H9 (cell line): ENCODE data around the gene SLC9A9. TPM values are rescaled to one million over a fixed set of nuclear protein-coding genes. Genes with fewer than 3 reads are reported as not detected.

Experiments
- DNase-seq: peaks from one replicate; pipeline ENCODE4 v3.0.0-alpha.2; 2017
- H2AFZ ChIP-seq: one replicate; pipeline ENCODE4 v1.6.1; 2013; ENCODE audit warnings: mild to moderate bottlenecking, low read length, control low read depth, moderate library complexity
- H2AK5ac ChIP-seq: 2 replicates; pipeline ENCODE4 v1.6.1; 2013; ENCODE audit warnings: low read length, control low read depth, mixed read lengths; ENCODE audit not compliant: insufficient read length
- H2BK120ac ChIP-seq: one replicate; pipeline ENCODE4 v1.6.1; 2013; ENCODE audit warnings: low read depth, mild to moderate bottlenecking, low read length, control low read depth, inconsistent platforms; ENCODE audit not compliant: poor library complexity, severe bottlenecking
- H2BK12ac ChIP-seq: 2 replicates; pipeline ENCODE4 v1.6.1; 2013; ENCODE audit warnings: low read length, control low read depth, mixed read lengths, low read depth; ENCODE audit not compliant: insufficient read length
- H2BK15ac ChIP-seq: 2 replicates; pipeline ENCODE4 v1.6.1; 2013; ENCODE audit warnings: low read depth, low read length, control low read depth
- H2BK20ac ChIP-seq: one replicate; pipeline ENCODE4 v1.6.1; 2013; ENCODE audit warnings: low read depth, mild to moderate bottlenecking, low read length, control low read depth, inconsistent platforms; ENCODE audit not compliant: poor library complexity, severe bottlenecking
- H2BK5ac ChIP-seq: 2 replicates; pipeline ENCODE4 v1.6.1; 2013; ENCODE audit warnings: low read length, control low read depth, mixed read lengths; ENCODE audit not compliant: insufficient read length
- H3K14ac ChIP-seq: 2 replicates; pipeline ENCODE4 v1.6.1; 2013; ENCODE audit warnings: low read length, control low read depth; ENCODE audit not compliant: insufficient read depth
- H3K18ac ChIP-seq: 2 replicates; pipeline ENCODE4 v1.6.1; 2013; ENCODE audit warnings: low read depth, mild to moderate bottlenecking, mixed read lengths, low read length, control low read depth; ENCODE audit not compliant: insufficient read length
- H3K23ac ChIP-seq: 2 replicates; pipeline ENCODE4 v1.6.1; 2013; ENCODE audit warnings: low read length, control low read depth, mixed read lengths, low read depth; ENCODE audit not compliant: insufficient read length
- H3K23me2 ChIP-seq: 2 replicates; pipeline ENCODE4 v1.6.1; 2013; ENCODE audit warnings: low read depth, mild to moderate bottlenecking, mixed read lengths, low read length, control low read depth; ENCODE audit not compliant: insufficient read length, poor library complexity, severe bottlenecking
- H3K27ac ChIP-seq: 2 replicates; pipeline ENCODE4 v1.5.1; 2013; ENCODE audit warnings: low read length, control low read depth, mixed read lengths, low read depth; ENCODE audit not compliant: insufficient read length
- H3K27me3 ChIP-seq: 2 replicates; pipeline ENCODE4 v1.6.1; 2013; ENCODE audit warnings: low read length, control low read depth, inconsistent platforms; ENCODE audit not compliant: insufficient read depth
- H3K4ac ChIP-seq: 2 replicates; pipeline ENCODE4 v1.6.1; 2013; ENCODE audit warnings: low read depth, mild to moderate bottlenecking, control low read depth, inconsistent platforms, low read length, moderate library complexity
- H3K4me1 ChIP-seq: 2 replicates; pipeline ENCODE4 v1.6.1; 2013; ENCODE audit warnings: low read length, control low read depth, inconsistent platforms; ENCODE audit not compliant: insufficient read depth
- H3K4me2 ChIP-seq: 2 replicates; pipeline ENCODE4 v1.6.1; 2013; ENCODE audit warnings: low read length, control low read depth, mixed read lengths; ENCODE audit not compliant: insufficient read length, insufficient read depth
- H3K56ac ChIP-seq: 2 replicates; pipeline ENCODE4 v1.6.1; 2013; ENCODE audit warnings: low read depth, mild to moderate bottlenecking, mixed read lengths, low read length, control low read depth; ENCODE audit not compliant: insufficient read length
- H3K79me1 ChIP-seq: 2 replicates; pipeline ENCODE4 v1.6.1; 2013; ENCODE audit warnings: low read depth, mild to moderate bottlenecking, moderate library complexity, low read length, control low read depth, inconsistent platforms; ENCODE audit not compliant: insufficient read depth, poor library complexity, severe bottlenecking
- H3K79me2 ChIP-seq: 2 replicates; pipeline ENCODE4 v1.6.1; 2013; ENCODE audit warnings: low read length, control low read depth, inconsistent platforms; ENCODE audit not compliant: insufficient read depth
- H3K9ac ChIP-seq: 2 replicates; pipeline ENCODE4 v1.6.1; 2013; ENCODE audit warnings: low read length, control low read depth, mixed read lengths; ENCODE audit not compliant: insufficient read length; ENCODE audit errors: extremely low read depth
- H3K9me3 ChIP-seq: one replicate; pipeline ENCODE4 v1.6.1; 2013; ENCODE audit warnings: low read depth, low read length, inconsistent platforms; ENCODE audit not compliant: control insufficient read depth
- H3T11ph ChIP-seq: one replicate; pipeline ENCODE4 v1.6.1; 2013; ENCODE audit warnings: mild to moderate bottlenecking, low read length, control low read depth, inconsistent platforms
- H4K20me1 ChIP-seq: one replicate; pipeline ENCODE4 v1.6.1; 2013; ENCODE audit not compliant: control insufficient read depth, insufficient read length, insufficient read depth
- H4K5ac ChIP-seq: 2 replicates; pipeline ENCODE4 v1.6.1; 2013; ENCODE audit warnings: low read depth, mild to moderate bottlenecking, mixed read lengths, low read length, control low read depth; ENCODE audit not compliant: insufficient read length
- H4K8ac ChIP-seq: replicated peaks from 2 replicates; pipeline ENCODE4 v1.6.1; 2013; ENCODE audit warnings: low read length, control low read depth, mixed read lengths, low read depth; ENCODE audit not compliant: insufficient read length
- H4K91ac ChIP-seq: 2 replicates; pipeline ENCODE4 v1.6.1; 2013; ENCODE audit warnings: low read depth, mild to moderate bottlenecking, moderate library complexity, mixed read lengths, low read length, control low read depth; ENCODE audit not compliant: insufficient read length
- H3K27ac Mint-ChIP-seq, 3 experiments: 2 replicates in 2 of 3; 3 replicates in 1 of 3; pipeline ENCODE4 v1.8.0; 2020 to 2021; ENCODE audit warnings: mixed read lengths in 3 of 3, mild to moderate bottlenecking in 1 of 3, moderate library complexity in 1 of 3
- H3K27me3 Mint-ChIP-seq: 2 replicates; pipeline ENCODE4 v1.8.0; 2021; ENCODE audit warnings: low read depth, mild to moderate bottlenecking, moderate library complexity, mixed read lengths
- H3K36me3 Mint-ChIP-seq, 3 experiments: 2 replicates in 2 of 3; 3 replicates in 1 of 3; pipeline ENCODE4 v1.8.0; 2020 to 2021; ENCODE audit warnings: low read depth in 3 of 3, mixed read lengths in 3 of 3; ENCODE audit not compliant: insufficient read depth in 1 of 3
- H3K4me1 Mint-ChIP-seq, 2 experiments: 2 replicates each; pipeline ENCODE4 v1.8.0; 2020; ENCODE audit warnings: mixed read lengths in 2 of 2
- H3K4me3 Mint-ChIP-seq, 2 experiments: 2 replicates in 1 of 2; 3 replicates in 1 of 2; pipeline ENCODE4 v1.8.0; 2020 to 2021; ENCODE audit warnings: mild to moderate bottlenecking in 2 of 2, mixed read lengths in 2 of 2, moderate library complexity in 1 of 2
- H3K9me3 Mint-ChIP-seq, 2 experiments: 2 replicates in 1 of 2; 3 replicates in 1 of 2; pipeline ENCODE4 v1.8.0; 2020; ENCODE audit warnings: mild to moderate bottlenecking in 2 of 2, mixed read lengths in 2 of 2, moderate library complexity in 1 of 2
- CTCF ChIP-seq: fragments of 200-600 bp; sonication (generic); conservative IDR thresholded peaks from 3 replicates; pipeline ENCODE4 v1.8.0; 2021; ENCODE audit warnings: antibody characterized with exemption, mild to moderate bottlenecking
- total RNA-seq: library from RNA; stranded (reverse); gene quantifications from 2 replicates; pipeline ENCODE4 v1.2.1, GENCODE V29; 2021

SLC9A9 gene
- total RNA-seq, 1 experiment from 2014 or later: 0.35 TPM

DNA sequence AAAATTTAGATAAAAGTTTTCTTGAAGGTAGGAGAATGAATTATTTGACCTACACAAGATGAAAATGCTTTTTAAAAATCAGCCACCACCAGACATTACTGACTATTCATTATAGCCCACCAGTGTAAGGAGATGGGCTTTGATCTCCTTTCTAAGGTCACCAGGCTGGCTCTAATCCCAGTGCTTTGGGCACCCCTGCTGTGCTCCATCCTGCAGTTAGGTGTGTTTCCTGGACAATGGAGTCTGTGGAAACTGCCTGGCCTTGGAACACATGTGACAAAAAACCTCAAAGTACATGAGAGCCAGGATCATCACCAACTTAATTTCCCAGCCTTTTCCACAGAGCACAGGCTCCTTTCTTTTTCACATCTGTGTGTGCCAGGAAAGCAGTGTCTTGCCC is 467.8 kb downstream of the SLC9A9 start:
- H3K36me3 Mint-ChIP-seq: peaks cover 0 to 4% (median 3%) of the 10 kb centered on the region in 3 experiments; a peak in 4 of 7 replicates
- Histone ChIP-seq H2AK5ac (no peak overlapping the region), H3K4me1 (peaks cover 5% of the 10 kb centered on the region), H2BK15ac (no peak overlapping the region), H3K4me2 (no peak overlapping the region), H4K91ac (no peak overlapping the region), H3K18ac (no peak overlapping the region), H3K23ac (no peak overlapping the region), H3K27ac (no peak overlapping the region), H2AFZ (no peak overlapping the region), H3K9me3 (no peaks in the 10 kb centered on the region), H2BK20ac (no peak overlapping the region), H3K79me1 (no peaks in the 10 kb centered on the region), H4K8ac (no peak overlapping the region), H3K23me2 (no peaks in the 10 kb centered on the region), H3K27me3 (no peaks in the 10 kb centered on the region), H3K9ac (no peak overlapping the region), H4K5ac (no peak overlapping the region), H3K56ac (no peak overlapping the region), H3K79me2 (no peaks in the 10 kb centered on the region), H3K4ac (no peak overlapping the region), H2BK12ac (no peak overlapping the region), H2BK5ac (no peak overlapping the region), H2BK120ac (no peak overlapping the region), H3T11ph (no peak overlapping the region), H3K14ac (no peak overlapping the region), H4K20me1 (no peaks in the 10 kb centered on the region)
- H3K9me3 Mint-ChIP-seq: peaks cover 4 to 5% of the 10 kb centered on the region in 2 experiments; a peak in 4 of 5 replicates
- TF ChIP-seq CTCF: no peak
- DNase-seq: no peak
- H3K4me1 Mint-ChIP-seq: peaks cover 18% of the 10 kb centered on the region in 2 experiments
- H3K27me3 Mint-ChIP-seq: no peaks in the 10 kb centered on the region
- H3K27ac Mint-ChIP-seq: peak overlapping the region in 1 of 3 experiments; percentile 72; a peak in 1 of 7 replicates
- H3K4me3 Mint-ChIP-seq: no peak overlapping the region
